DND-41 (cell line): ENCODE results near the gene RHBDD3.

Experiments
- EZH2 ChIP-seq: IDR thresholded peaks from 3 replicates; pipeline ENCODE4 v1.6.1; 2012; ENCODE audit warnings: borderline replicate concordance, low read depth, mild to moderate bottlenecking, moderate library complexity, low read length, inconsistent platforms; ENCODE audit not compliant: severe bottlenecking
- TF ChIP-seq, protein P1 (sequence below): IDR thresholded peaks from 2 replicates; pipeline ENCODE4 v1.5.1; 2012; ENCODE audit warnings: borderline replicate concordance, low read length, moderate library complexity, mild to moderate bottlenecking; ENCODE audit not compliant: poor library complexity, severe bottlenecking; ENCODE audit errors: extremely low read depth

DNA sequence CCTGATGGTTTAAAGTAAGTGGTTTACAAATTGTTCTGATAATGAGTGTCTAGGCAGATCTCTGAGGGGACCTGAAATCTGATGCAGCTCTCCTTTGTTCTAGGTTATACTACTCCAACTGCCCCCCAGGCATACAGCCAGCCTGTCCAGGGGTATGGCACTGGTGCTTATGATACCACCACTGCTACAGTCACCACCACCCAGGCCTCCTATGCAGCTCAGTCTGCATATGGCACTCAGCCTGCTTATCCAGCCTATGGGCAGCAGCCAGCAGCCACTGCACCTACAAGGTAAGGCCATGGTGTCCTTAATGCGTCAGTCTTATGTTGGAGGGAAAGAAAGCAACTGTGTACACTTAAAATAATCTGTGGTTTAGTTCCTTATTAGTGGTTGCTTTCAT, 10.1 kb upstream of the RHBDD3 start:
- TF ChIP-seq, protein P1, sequence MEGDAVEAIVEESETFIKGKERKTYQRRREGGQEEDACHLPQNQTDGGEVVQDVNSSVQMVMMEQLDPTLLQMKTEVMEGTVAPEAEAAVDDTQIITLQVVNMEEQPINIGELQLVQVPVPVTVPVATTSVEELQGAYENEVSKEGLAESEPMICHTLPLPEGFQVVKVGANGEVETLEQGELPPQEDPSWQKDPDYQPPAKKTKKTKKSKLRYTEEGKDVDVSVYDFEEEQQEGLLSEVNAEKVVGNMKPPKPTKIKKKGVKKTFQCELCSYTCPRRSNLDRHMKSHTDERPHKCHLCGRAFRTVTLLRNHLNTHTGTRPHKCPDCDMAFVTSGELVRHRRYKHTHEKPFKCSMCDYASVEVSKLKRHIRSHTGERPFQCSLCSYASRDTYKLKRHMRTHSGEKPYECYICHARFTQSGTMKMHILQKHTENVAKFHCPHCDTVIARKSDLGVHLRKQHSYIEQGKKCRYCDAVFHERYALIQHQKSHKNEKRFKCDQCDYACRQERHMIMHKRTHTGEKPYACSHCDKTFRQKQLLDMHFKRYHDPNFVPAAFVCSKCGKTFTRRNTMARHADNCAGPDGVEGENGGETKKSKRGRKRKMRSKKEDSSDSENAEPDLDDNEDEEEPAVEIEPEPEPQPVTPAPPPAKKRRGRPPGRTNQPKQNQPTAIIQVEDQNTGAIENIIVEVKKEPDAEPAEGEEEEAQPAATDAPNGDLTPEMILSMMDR, result no peak
- no peak for TF ChIP-seq EZH2
